KMS-11 (cell line): ENCODE data around the gene PSMA7.
A peak's percentile ranks its signal among the peaks of the same experiment; 100 is the strongest.

Experiments used
- H2AFZ ChIP-seq: fragments of 200-600 bp; sonication (generic); 2 replicates; pipeline ENCODE4 v1.6.1; 2016; ENCODE audit warnings: antibody characterized with exemption, mixed run types, low read depth
- H3K27ac ChIP-seq: fragments of 200-600 bp; sonication (generic); 2 replicates; pipeline ENCODE4 v1.6.1; 2016; ENCODE audit warnings: mild to moderate bottlenecking, mixed run types
- H3K27me3 ChIP-seq: fragments of 200-600 bp; sonication (generic); 2 replicates; pipeline ENCODE4 v1.6.1; 2017; ENCODE audit warnings: mild to moderate bottlenecking, low read depth, mixed run types, moderate library complexity; ENCODE audit not compliant: insufficient read depth
- H3K36me3 ChIP-seq: fragments of 200-600 bp; sonication (generic); 2 replicates; pipeline ENCODE4 v1.6.1; 2017; ENCODE audit warnings: mild to moderate bottlenecking, mixed run types; ENCODE audit not compliant: insufficient read depth
- H3K4me1 ChIP-seq: fragments of 200-600 bp; sonication (generic); 2 replicates; pipeline ENCODE4 v1.6.1; 2016; ENCODE audit warnings: mild to moderate bottlenecking, low read depth, mixed run types; ENCODE audit not compliant: poor library complexity, severe bottlenecking
- H3K4me2 ChIP-seq: fragments of 200-600 bp; sonication (generic); 2 replicates; pipeline ENCODE4 v1.7.0; 2016; ENCODE audit warnings: mild to moderate bottlenecking, mixed run types
- H3K4me3 ChIP-seq: fragments of 200-600 bp; sonication (generic); IDR thresholded peaks from 2 replicates; pipeline ENCODE4 v1.6.1; 2017; ENCODE audit warnings: low read depth, low read length, mixed read lengths; ENCODE audit not compliant: insufficient read depth
- H3K79me2 ChIP-seq: fragments of 200-600 bp; sonication (generic); 2 replicates; pipeline ENCODE4 v1.6.1; 2016; ENCODE audit warnings: low read depth, mixed run types; ENCODE audit not compliant: insufficient read depth
- H3K9ac ChIP-seq: fragments of 200-600 bp; sonication (generic); 2 replicates; pipeline ENCODE4 v1.6.1; 2016; ENCODE audit warnings: mild to moderate bottlenecking, mixed run types
- H4K20me1 ChIP-seq: fragments of 200-600 bp; sonication (generic); 2 replicates; pipeline ENCODE4 v1.6.1; 2016; ENCODE audit warnings: mild to moderate bottlenecking, mixed run types; ENCODE audit not compliant: insufficient read depth
- TF ChIP-seq, protein P1 (sequence below): fragments of 200-600 bp; sonication (generic); conservative IDR thresholded peaks from 2 replicates; pipeline ENCODE4 v1.6.1; 2017; ENCODE audit warnings: low read depth, mild to moderate bottlenecking, antibody characterized with exemption, low read length, moderate library complexity, mixed read lengths

The PSMA7 gene

DNA sequence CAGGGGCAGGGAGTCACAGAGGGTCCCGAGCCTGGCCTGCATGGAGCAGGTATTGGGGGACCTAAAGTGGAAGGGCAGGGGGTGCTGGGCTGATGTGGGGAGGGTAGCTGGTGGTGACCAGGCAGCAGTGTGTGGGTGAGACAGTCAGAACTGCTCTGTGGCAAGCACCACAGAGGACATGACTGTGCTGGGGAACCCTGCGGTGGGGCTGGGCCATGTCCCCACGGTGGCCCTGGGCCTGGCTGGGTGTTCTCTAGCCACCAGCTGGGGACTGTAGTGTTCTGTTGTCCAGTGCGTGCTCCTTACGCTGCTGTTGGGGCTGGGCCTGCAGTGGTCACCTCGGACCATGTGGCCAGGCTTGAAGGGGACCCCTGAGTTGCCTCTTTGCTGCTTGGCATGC, 3.9 kb upstream of the PSMA7 start:
- Histone ChIP-seq H3K36me3 (no peaks in the 10 kb centered on the region), H2AFZ (no peak overlapping the region), H3K27me3 (no peaks in the 10 kb centered on the region), H3K4me1 (peaks cover 8% of the 10 kb centered on the region), H3K4me2 (no peak overlapping the region), H4K20me1 (0 out of 2 replicates have a peak, but pooled peaks cover 3% of the 10 kb centered on the region), H3K4me3 (no peak overlapping the region), H3K9ac (no peak overlapping the region), H3K79me2 (peaks cover 61% of the 10 kb centered on the region), H3K27ac (no peak overlapping the region)
- TF ChIP-seq, protein P1, sequence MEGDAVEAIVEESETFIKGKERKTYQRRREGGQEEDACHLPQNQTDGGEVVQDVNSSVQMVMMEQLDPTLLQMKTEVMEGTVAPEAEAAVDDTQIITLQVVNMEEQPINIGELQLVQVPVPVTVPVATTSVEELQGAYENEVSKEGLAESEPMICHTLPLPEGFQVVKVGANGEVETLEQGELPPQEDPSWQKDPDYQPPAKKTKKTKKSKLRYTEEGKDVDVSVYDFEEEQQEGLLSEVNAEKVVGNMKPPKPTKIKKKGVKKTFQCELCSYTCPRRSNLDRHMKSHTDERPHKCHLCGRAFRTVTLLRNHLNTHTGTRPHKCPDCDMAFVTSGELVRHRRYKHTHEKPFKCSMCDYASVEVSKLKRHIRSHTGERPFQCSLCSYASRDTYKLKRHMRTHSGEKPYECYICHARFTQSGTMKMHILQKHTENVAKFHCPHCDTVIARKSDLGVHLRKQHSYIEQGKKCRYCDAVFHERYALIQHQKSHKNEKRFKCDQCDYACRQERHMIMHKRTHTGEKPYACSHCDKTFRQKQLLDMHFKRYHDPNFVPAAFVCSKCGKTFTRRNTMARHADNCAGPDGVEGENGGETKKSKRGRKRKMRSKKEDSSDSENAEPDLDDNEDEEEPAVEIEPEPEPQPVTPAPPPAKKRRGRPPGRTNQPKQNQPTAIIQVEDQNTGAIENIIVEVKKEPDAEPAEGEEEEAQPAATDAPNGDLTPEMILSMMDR = no peak

DNA sequence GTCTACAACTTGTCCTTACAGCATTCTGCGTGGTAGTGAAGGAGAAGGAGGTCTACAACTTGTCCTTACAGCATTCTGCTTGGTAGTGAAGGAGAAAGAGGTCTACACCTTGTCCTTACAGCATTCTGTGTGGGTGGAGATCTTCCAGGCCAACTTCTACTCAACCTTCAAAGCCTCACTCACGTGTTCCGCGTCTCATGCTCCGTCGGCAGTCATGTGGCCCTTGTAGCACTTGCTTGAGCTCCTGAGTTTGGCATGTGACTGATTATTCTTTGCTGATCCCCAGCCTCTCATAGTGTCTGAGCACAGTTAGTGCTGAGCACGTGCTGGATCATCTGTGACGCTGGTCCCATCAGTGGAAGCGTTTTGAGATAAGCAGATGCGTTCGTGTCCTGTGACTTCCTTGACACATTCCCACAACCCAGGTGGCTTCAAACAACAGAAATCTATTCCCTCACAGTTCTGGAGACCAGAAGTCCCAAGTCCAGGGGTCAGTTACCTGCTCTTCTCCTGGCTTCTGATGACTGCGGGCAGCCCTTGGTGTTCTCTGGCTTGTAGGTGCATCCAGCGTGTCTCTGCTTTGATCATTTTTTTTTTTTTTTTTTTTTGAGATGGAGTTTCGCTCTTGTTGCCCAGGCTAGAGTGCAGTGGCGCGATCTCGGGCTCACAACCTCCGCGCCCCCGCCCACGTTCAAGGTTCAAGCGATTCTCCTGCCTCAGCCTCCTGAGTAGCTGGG, 3.0 kb upstream of the PSMA7 start:
- TF ChIP-seq, protein P1 = no peak
- Histone ChIP-seq H3K36me3 (no peaks in the 10 kb centered on the region), H2AFZ (no peak overlapping the region), H4K20me1 (peaks cover 13% of the 10 kb centered on the region; the same call in 1 of the 2 replicates), H3K4me1 (peaks cover 13% of the 10 kb centered on the region), H3K4me2 (no peak overlapping the region), H3K4me3 (no peak overlapping the region), H3K79me2 (peaks cover 70% of the 10 kb centered on the region), H3K9ac (no peak overlapping the region), H3K27ac (no peak overlapping the region), H3K27me3 (no peaks in the 10 kb centered on the region)

DNA sequence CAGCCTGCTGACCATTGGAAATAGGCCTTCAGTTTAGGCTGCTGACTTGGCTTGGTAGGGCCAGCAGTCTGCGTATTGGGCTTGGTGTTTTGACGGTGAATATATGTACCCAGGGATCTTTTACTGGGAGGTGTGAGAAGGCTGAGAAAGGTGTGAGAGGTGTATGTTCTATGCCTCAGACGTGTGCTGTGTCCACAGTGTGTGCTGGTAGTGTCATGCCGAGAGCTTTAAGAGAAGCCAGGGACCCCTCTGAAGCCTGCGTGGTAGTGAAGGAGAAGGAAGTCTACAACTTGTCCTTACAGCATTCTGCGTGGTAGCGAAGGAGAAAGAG, 2.5 kb upstream of the PSMA7 start:
- Histone ChIP-seq H4K20me1 (peaks cover 18% of the 10 kb centered on the region), H3K4me1 (peaks cover 19% of the 10 kb centered on the region), H2AFZ (no peak overlapping the region), H3K4me3 (no peak overlapping the region), H3K4me2 (no peak overlapping the region), H3K79me2 (peaks cover 76% of the 10 kb centered on the region), H3K27me3 (no peaks in the 10 kb centered on the region), H3K36me3 (0 out of 2 replicates have a peak, but pooled peaks cover under 1% of the 10 kb centered on the region), H3K27ac (no peak overlapping the region), H3K9ac (no peak overlapping the region)
- TF ChIP-seq, protein P1 = no peak

DNA sequence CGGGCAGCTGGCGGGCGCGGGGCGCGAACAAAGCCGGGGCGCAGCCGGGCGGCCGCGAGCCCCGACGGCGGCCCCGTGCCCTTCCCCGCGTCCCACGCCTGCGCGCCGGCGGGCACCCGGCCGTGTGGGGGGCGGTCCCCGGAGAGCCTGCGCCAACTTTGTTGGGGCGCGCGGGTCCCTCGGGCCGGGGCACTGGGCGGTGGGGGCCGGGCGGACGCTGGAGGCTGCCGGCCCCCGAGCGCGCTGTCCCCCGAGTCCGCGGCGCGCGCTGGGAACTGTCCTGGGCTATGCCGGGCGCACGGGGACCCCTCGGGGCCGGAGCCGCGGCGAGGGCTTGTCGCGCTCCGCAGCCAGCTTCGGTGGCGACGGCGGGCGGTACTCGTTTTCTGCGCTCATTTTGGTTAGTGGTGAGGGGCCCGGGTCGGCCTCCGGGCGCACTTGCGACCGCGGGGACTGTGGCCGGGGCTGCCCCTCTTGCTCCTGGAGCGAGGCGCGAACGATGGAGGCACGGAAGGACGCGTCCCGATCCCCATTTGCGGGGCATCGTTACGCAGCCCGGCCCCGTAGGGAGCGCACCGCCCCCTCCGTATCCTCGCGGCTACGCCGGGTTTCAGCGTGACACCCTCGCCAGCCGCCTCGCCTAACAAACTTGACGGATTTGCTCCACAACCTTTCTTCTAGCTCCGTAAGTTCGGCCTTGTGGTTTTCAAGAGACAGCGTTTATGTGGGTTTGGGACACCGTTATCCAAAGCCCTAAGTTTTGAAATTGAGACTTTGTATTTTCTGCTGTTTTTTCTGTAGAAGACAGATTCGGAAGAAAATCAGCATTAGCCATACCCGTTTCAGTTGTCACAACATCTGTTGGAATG, 997 bp upstream of the PSMA7 start:
- H2AFZ ChIP-seq = 0 out of 2 replicates have a peak overlapping the region, but pooled peaks have one; percentile 6
- H3K27ac ChIP-seq = no peak overlapping the region
- H3K4me1 ChIP-seq = peaks cover 24% of the 10 kb centered on the region
- H3K36me3 ChIP-seq = peaks cover 16% of the 10 kb centered on the region; the same call in 1 of the 2 replicates
- H3K79me2 ChIP-seq = peaks cover 82% of the 10 kb centered on the region
- peaks cover 28% of the 10 kb centered on the region for H4K20me1 ChIP-seq
- no peaks in the 10 kb centered on the region for H3K27me3 ChIP-seq
- H3K9ac ChIP-seq = no peak overlapping the region; the same call in 1 of the 2 replicates
- H3K4me3 ChIP-seq = no peak overlapping the region
- H3K4me2 ChIP-seq = peak overlapping the region; percentile 70
- TF ChIP-seq, protein P1 = no peak
